HG02970 (cell line): ENCODE measurements around the gene CD79B.
"Not testable (repeated sequence)": the region's sequence is repeated elsewhere in the genome, so short reads cannot be mapped to it uniquely, and the experiment has no call there.

ENCODE experiments used
- ATAC-seq: cut with Tn5 transposase; IDR thresholded peaks from one replicate; pipeline ENCODE4 v1.9.1; 2021; ENCODE audit warnings: mild to moderate bottlenecking, moderate library complexity, moderate number of reproducible peaks; ENCODE audit not compliant: unreplicated experiment, low FRiP score

The CD79B gene

DNA sequence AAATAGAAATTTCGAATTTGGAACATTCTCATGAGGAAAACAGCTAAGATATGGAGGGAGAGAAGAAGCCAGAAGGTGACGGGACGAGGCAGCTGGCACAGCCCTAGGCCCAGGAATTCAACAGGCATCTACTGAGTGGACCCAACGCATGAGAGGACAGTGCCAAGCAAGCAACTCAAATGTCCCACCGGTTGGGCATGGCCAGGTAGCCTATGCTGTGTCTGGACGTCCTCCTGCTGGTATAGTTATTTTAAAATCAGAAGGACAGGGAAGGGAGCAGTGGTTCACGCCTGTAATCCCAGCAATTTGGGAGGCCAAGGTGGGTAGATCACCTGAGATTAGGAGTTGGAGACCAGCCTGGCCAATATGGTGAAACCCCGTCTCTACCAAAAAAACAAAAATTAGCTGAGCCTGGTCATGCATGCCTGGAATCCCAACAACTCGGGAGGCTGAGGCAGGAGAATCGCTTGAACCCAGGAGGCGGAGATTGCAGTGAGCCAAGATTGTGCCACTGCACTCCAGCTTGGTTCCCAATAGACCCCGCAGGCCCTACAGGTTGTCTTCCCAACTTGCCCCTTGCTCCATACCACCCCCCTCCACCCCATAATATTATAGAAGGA lies 15.5 kb downstream of the CD79B start:
- ATAC-seq = no peak

- ATAC-seq = not testable (repeated sequence)
Measured at GRCh38 chr17:63915753-63916152, 16.4 kb downstream of the CD79B start.

GRCh38 chr17:63914471-63914870 lies 17.7 kb downstream of the CD79B start:
- ATAC-seq = no peak

GRCh38 chr17:63911657-63912100 lies 20.5 kb downstream of the CD79B start:
- ATAC-seq = no peak

DNA sequence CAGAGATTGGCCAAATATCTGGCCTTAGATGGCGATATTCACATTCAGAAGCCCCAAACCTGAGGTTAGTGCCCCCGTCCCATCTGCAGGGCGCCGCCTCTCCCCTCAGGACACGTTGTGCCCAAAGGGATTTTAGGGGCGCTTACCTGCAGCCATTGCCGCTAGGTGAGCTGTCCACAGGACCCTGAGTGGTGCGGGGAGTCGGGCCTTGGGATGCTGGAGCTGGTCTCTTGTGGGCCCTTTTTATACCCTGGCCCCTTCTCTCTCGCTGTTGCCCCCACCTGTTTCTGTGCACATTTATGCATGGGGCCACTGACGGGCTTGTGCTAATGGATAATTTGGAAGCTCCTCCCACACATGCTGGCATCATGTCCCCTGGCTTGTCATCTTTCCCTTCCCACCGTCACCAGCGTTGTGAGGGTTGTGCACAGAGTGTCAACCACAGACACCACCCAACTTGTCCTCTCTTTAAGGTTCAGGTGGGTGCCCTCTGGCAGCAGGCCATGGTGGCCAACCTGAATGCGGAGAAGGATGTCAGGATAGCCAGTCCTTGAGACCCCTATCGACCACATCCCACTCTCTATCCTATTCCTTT lies 21.0 kb downstream of the CD79B start, which contains the start of gene CSHL1:
TSS of gene CSHL1 (minus strand) at position 218 of the 595 bp plus-strand sequence. CDS start at position 156, 62 bp downstream.
- no peak for ATAC-seq

DNA sequence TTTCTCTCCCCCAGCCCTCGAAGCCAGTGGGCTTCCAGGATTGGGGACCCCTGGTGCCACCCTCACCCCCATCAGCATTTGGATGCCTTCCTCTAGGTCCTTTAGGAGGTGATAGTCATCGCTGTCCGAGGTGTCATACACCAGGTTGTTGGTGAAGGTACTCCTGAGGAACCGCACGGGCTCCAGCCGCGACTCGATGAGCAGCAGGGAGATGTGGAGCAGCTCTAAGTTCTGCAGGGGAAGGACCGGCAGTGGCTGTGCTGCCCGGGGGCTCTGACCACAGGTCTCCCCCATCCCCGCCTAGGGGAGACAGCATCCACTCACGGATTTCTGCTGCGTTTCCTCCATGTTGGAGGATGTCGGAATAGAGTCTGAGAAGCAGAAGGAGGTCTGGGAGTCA lies 22.0 kb downstream of the CD79B start:
- ATAC-seq = no peak

DNA sequence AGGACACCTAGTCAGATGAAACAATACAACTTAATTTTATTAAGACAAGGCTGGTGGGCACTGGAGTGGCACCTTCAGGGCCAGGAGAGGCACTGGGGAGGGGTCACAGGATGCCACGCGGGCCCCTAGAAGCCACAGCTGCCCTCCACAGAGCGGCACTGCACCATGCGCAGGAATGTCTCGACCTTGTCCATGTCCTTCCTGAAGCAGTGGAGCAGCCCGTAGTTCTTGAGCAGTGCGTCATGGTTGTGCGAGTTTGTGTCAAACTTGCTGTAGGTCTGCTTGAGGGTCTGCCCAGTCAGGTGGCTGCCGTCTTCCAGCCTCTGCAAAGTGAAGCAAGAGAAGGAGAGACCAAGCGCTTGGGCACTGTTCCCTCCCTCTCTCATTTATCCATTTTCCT lies 22.5 kb downstream of the CD79B start:
- not testable (repeated sequence) for ATAC-seq

GRCh38 chr17:63907161-63907778 lies 24.9 kb downstream of the CD79B start:
- ATAC-seq = not testable (repeated sequence)

DNA sequence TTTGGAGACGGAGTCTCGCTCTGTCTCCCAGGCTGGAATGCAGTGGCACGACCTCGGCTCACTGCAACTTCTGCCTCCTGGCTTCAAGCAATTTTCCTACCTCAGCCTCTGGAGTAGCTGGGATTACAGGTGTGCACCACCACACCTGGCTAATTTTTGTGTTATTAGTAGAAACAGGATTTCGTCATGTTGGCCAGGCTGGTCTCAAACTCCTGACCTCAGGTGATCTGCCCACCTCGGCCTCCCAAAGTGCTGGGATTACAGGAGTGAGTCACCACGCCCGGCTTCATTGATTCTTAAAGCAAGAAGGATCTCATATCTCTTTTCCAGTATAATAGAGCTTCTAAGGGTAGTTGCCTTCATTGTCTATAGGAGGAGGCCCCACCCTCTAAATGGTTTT lies 27.3 kb downstream of the CD79B start:
- ATAC-seq = not testable (repeated sequence)

- ATAC-seq = not testable (repeated sequence)
Measured at GRCh38 chr17:63903787-63904201, 28.3 kb downstream of the CD79B start.

DNA sequence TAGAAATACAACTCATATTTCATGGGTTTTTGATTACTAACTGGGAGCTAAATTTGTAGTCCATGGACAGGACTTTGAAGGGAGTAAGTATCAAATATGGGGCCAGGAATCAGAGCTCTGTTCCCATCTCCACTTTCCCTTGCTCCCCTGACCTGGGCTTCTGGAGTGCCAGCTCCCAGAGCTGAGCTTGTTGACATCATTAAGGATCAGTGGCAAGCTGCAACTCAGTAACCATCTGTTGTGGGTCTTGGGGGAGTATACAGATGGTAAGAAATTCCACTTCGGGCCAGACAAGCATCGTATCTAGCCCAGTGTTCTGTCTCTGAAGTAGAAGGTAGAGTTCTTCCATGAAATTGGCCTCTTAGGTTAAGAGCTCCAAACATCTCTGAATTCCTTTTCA lies 30.2 kb downstream of the CD79B start:
- not testable (repeated sequence) for ATAC-seq

DNA sequence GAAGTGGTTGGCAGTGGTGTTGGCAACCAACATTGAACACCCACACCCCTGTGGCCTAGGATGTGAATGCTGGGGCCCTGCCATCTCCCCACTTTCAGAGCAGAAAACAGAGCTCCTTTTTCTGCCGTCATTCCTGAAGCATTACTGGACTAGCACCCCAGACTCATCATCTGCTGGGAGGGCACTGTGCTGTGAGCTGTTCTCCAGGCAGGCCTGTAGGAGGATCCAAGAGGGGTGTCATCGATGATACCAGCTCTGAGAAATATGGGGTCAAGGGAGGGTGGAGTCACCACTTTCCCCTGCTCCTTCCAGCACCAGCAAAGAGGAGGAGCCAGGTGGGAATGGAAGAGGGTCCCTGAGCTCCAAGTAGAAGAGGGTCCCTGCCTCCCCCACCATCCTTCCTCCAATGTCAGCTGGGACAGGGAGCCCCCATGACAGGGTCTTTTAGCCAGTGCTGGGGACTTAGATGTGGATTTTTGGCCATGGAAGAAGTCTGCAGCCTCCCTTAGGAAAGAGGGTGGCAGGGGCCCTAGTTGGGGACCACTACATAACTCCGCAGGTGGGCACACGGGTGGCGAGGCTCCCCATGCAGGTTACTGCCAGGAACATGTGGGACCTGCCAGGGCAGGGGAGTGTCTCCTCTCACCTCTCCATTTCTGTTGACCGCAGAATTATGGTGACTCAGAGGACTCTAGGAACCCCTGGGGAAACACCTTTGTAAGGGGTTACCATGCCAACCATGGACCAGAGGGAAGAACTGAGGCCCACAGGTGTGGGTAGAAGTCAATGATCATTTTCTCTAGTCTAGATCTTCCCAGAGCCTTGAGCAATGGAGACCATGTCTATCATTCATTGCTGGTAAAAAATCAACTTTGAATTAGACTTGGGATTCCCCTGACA lies 33.0 kb downstream of the CD79B start:
- ATAC-seq = not testable (repeated sequence)

- ATAC-seq = not testable (repeated sequence)
Measured at GRCh38 chr17:63896524-63897354, 35.4 kb downstream of the CD79B start, which contains the start of gene CSH1. CSH1 (minus strand) TSS chr17:63896574; CDS start chr17:63896511, 63 bp downstream.

DNA sequence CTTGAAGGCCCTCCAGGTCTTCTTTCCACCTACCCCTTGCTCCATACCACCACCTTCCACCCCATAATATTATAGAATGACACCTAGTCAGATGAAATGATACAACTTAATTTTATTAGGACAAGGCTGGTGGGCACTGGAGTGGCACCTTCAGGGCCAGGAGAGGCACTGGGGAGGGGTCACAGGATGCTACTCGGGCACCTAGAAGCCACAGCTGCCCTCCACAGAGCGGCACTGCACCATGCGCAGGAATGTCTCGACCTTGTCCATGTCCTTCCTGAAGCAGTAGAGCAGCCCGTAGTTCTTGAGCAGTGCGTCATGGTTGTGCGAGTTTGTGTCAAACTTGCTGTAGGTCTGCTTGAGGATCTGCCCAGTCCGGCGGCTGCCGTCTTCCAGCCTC lies 37.3 kb downstream of the CD79B start:
- not testable (repeated sequence) for ATAC-seq

DNA sequence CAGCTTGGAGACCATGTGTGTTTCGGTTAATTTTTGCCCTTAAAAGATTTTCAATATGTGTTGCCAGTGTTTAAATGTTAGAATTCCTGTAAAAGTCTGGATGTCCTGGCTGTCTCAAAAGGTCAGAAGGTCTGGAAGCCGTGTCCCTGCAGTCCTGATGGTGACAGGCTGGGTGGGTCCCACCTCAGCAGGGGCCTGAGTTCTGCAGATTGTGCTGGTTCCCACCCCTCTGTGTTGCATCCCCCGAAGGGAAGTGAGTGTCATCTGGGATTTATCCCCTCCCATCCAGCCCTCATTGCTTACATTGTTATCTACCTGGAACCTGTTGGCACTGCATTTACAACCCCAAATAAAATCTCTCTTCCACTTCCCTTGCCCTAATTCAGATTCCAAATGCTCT lies 38.1 kb downstream of the CD79B start:
- ATAC-seq = not testable (repeated sequence)

DNA sequence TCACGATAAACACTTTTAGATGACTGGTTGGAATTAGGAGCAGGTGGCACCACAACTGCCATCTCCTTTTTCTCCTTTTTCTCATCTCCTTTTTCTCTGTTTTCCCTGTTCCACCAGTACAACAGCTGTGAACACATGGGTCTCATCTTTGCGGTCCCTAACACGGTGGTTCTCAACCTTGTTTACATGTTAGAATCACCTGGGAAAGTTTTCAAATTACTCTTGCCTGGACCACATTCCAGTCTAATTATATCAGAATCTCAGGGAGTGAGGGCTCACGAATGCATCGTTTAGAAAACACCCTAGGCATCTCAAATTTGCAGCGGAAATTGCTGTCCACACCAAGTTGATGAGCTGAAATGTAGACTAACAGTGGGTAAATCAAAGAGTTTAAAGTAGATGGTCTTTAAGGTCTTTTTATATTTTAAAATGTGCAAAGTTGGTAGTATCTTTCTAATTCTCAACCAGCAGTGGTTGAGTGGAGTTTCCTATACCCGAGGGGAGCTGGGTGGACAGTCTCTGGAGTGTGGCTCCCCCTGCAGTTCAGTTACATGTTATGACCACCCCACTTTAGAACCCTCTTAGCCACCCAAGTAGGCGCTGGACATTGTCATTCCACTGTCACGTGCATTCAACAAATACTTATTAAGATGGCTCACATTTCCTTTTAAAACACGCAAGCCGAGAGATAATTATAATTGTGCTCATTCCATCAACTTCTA lies 39.7 kb downstream of the CD79B start:
- ATAC-seq = not testable (repeated sequence)

DNA sequence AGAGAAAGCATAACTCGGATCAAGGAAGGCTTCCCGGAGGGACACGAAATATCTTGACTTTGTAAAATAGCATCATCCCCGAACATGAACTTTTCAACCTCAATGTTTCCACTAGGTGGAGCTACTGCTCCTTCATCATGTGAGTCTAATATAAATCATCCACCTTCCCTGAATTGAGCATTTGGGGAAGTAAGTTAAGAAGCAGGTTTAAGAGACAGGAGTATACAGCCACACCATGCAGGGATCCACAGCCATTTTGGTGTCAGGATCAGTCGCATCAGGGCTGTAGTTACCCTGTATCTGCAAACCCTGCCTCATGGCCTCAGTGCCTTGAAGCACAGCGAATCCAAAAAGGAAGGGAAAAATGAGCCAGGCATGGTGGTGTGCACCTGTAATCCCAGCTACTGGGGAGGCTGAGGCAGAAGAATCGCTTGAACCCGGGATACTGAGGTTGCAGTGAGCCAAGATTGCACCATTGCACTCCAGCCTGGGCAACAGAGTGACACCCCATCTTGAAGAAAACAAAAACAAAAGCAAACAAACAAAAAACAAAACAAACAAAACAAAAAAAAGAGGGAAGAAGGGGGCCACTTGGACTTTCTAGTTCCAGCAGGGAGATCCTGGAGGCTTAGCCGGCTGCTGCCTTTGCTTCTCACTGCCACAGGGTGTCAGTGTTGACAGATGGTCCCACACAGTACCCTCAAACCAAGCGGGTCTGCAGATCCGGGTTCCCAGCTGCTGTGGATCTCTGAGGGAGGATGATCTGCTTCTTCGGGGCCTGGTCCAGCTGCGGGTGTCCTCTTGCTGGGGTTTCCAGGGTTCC lies 42.9 kb downstream of the CD79B start:
- ATAC-seq = not testable (repeated sequence)

DNA sequence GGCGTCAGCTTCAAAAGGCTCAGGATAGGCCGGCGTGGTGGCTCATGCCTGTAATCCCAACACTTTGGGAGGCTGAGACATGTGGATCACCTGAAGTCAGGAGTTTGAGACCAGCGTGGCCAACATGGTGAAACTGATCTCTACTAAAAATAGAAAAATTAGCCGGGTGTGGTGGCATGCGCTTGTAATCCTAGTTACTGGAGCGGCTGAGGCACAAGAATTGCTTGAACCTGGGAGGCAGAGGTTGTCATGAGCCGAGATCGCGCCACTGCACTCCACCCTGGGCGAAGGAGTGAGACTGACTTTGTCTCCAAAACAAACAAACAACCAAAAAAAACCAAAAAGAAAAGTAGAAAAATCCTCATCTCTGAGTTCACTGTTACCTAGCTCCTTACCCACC lies 47.0 kb downstream of the CD79B start:
- not testable (repeated sequence) for ATAC-seq
